Suprapubic skin (tissue), 4 donors: ENCODE results near the gene FCAR. TPM values are rescaled to one million over a fixed set of nuclear protein-coding genes. Genes with fewer than 3 reads are reported as not detected.
"Not testable (repeated sequence)": the region's sequence is repeated elsewhere in the genome, so short reads cannot be mapped to it uniquely, and the experiment has no call there.

Source experiments
- DNase-seq, 2 donors: peaks; one replicate each; pipeline ENCODE4 v3.0.0-alpha.2; 2019; ENCODE audit warnings: low spot score in 2 of 2
- H3K27ac ChIP-seq: fragments of 200-600 bp; sonication (generic); one replicate; pipeline ENCODE4 v1.5.1; 2019
- H3K27me3 ChIP-seq: fragments of 200-600 bp; sonication (generic); one replicate; pipeline ENCODE4 v1.5.1; 2019
- H3K36me3 ChIP-seq: fragments of 200-600 bp; sonication (generic); one replicate; pipeline ENCODE4 v1.5.1; 2019
- H3K4me1 ChIP-seq: fragments of 200-600 bp; sonication (generic); one replicate; pipeline ENCODE4 v1.5.1; 2019
- H3K4me3 ChIP-seq: fragments of 200-600 bp; sonication (generic); one replicate; pipeline ENCODE4 v1.5.1; 2019; ENCODE audit warnings: mild to moderate bottlenecking
- H3K9me3 ChIP-seq: fragments of 200-600 bp; sonication (generic); one replicate; pipeline ENCODE4 v1.5.1; 2019
- EP300 ChIP-seq: sonication (generic); formaldehyde crosslinking; IDR thresholded peaks from one replicate; pipeline ENCODE4 v1.6.1; 2017; ENCODE audit warnings: antibody characterized with exemption
- POLR2A ChIP-seq, 2 donors: fragments of 450-650 bp; IDR thresholded peaks; one replicate each; pipeline ENCODE4 v1.6.1; 2017; ENCODE audit warnings: antibody characterized with exemption in 2 of 2, mild to moderate bottlenecking in 2 of 2, moderate library complexity in 2 of 2
- POLR2AphosphoS5 ChIP-seq, 3 donors: sonication (generic); formaldehyde crosslinking; IDR thresholded peaks; one replicate each; pipeline ENCODE4 v1.6.1; 2017; ENCODE audit warnings: antibody characterized with exemption in 3 of 3
- WGBS: methylation state at CpG from one replicate; pipeline ENCODE4 v1.1.5; 2018; 5-methylcytosine and 5-hydroxymethylcytosine counted together
- total RNA-seq, 4 donors: library from RNA; depleted of rRNA; stranded (reverse); fragments of >200 nt; gene quantifications; one replicate each; pipeline ENCODE4 v1.1.0, GENCODE V29; 2016
- TF ChIP-seq, protein P1 (sequence below), 2 donors: fragments of 200-600 bp in 1 of 2; fragments of 450-650 bp in 1 of 2; sonication (generic) in 1 of 2; IDR thresholded peaks; one replicate each; pipeline ENCODE4 v1.5.1; 2016 to 2019; ENCODE audit warnings: antibody characterized with exemption in 2 of 2, mild to moderate bottlenecking in 1 of 2, moderate library complexity in 1 of 2

Gene FCAR
- total RNA-seq: under 1 TPM in 1 of 4 donors, not detected in 3; 0.87 TPM

- H3K9me3 ChIP-seq: no peaks in the 10 kb centered on the region
- WGBS: 70% methylated on average over 8 of the region's 8 CpGs
- peak in 1 of 2 donors; percentile 50 for DNase-seq
- H3K36me3 ChIP-seq: no peaks in the 10 kb centered on the region
- H3K4me3 ChIP-seq: no peak within 1 kb of the TSS
- TF ChIP-seq EP300 (no peak), POLR2AphosphoS5 (IDR thresholded peaks at IDR 0.05) (no peak), POLR2A (IDR thresholded peaks at IDR 0.05) (no peak)
- TF ChIP-seq, protein P1, sequence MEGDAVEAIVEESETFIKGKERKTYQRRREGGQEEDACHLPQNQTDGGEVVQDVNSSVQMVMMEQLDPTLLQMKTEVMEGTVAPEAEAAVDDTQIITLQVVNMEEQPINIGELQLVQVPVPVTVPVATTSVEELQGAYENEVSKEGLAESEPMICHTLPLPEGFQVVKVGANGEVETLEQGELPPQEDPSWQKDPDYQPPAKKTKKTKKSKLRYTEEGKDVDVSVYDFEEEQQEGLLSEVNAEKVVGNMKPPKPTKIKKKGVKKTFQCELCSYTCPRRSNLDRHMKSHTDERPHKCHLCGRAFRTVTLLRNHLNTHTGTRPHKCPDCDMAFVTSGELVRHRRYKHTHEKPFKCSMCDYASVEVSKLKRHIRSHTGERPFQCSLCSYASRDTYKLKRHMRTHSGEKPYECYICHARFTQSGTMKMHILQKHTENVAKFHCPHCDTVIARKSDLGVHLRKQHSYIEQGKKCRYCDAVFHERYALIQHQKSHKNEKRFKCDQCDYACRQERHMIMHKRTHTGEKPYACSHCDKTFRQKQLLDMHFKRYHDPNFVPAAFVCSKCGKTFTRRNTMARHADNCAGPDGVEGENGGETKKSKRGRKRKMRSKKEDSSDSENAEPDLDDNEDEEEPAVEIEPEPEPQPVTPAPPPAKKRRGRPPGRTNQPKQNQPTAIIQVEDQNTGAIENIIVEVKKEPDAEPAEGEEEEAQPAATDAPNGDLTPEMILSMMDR (IDR thresholded peaks at IDR 0.05): no peak
- no peak within 1 kb of the TSS for H3K27ac ChIP-seq
- no peaks in the 10 kb centered on the region for H3K4me1 ChIP-seq
- no peaks in the 10 kb centered on the region for H3K27me3 ChIP-seq
These were observed at the start of gene FCAR for GRCh38 chr19:54873990-54874389. FCAR (plus strand) TSS chr19:54874235; CDS start chr19:54874290, 55 bp downstream.

DNA sequence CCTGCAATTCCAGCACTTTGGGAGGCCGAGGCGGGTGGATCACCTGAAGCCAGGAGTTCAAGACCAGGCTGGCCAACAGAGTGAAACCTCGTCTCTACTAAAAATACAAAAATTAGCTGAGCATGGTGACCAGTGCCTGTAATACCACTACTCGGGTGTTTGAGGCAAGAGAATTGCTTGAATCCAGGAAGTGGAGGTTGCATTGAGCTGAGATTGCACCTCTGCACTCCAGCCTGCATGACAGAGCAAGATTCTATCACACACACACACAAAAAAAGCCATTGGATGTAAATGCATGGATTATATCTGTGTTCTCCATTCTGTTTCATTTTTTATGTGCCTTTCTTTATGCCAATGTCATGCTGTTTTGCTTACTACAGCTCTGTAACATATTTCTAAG lies 49.6 kb upstream of the FCAR start:
- H3K9me3 ChIP-seq, H3K4me1 ChIP-seq, DNase-seq, H3K36me3 ChIP-seq, H3K4me3 ChIP-seq, H3K27ac ChIP-seq, H3K27me3 ChIP-seq: not testable (repeated sequence)
- WGBS: 69% methylated on average over 4 of the region's 4 CpGs

DNA sequence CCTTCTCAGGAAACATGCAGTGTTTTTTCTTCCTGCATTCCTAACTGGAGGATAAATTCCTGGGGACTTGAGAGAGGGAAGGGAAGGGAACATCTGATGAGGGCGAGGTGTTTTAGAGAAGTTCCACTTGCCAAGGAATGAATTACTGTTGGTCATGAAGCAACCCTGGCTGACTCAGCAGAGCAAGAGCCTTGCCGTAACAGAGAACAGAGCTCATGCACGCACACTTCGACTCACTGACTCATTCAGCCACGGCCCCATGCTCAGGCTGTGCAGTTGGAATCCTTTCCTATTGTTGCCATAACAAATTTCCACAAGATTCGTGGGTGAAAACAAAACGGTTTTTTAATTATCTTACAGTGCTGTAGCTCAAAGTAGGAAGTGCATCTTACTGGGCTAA lies 48.7 kb upstream of the FCAR start:
- not testable (repeated sequence) for H3K4me1 ChIP-seq, H3K4me3 ChIP-seq, H3K27me3 ChIP-seq, DNase-seq, H3K36me3 ChIP-seq, H3K9me3 ChIP-seq, H3K27ac ChIP-seq
- 69% methylated on average over 7 of the region's 7 CpGs for whole genome bisulfite sequencing

DNA sequence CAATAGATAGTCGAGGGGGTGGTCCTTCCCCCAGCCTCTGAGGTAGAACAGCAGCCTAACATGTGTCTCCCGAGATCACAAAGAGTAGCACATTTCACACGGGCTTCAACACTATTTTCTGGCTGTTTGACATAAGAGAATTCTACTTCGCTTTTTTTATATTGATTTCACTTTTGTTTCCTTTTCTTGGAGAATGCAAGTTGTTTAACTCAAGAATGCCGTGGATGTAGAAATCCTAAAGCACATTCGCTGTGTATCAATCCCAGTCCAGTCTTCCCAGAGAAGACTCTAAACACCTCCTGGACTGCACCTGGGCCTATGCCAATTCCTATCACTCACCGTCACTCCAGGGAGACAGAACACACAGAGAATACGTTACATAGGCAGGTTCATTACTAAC lies 46.0 kb upstream of the FCAR start:
- H3K36me3 ChIP-seq, H3K9me3 ChIP-seq, H3K4me1 ChIP-seq, H3K4me3 ChIP-seq, H3K27ac ChIP-seq, DNase-seq, H3K27me3 ChIP-seq: not testable (repeated sequence)
- 76% methylated on average over 8 of the region's 8 CpGs for WGBS

DNA sequence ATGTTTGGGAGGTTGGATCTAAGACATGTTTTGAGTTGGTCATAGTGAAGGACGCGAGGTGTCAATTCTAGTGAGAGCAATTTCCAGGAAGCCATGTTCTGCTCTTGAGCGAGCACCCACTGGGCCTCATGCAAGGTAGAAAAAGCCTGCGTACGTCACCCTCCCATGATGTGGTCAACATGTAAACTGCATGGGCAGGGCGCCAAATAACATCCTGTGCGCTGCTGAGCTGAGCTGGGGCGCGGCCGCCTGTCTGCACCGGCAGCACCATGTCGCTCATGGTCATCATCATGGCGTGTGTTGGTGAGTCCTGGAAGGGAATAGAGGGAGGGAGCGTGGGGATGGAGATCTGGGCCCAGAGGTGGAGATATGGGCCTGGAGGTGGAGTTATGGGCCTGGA lies 41.5 kb upstream of the FCAR start, which contains the start of gene KIR2DS4:
Gene KIR2DS4 (plus strand): TSS at position 181 of the 400 bp plus-strand sequence.
- 93% methylated on average over 12 of the region's 14 CpGs for WGBS
- not testable (repeated sequence) for H3K27ac ChIP-seq, DNase-seq, H3K9me3 ChIP-seq, H3K4me1 ChIP-seq, H3K27me3 ChIP-seq, H3K36me3 ChIP-seq, H3K4me3 ChIP-seq

DNA sequence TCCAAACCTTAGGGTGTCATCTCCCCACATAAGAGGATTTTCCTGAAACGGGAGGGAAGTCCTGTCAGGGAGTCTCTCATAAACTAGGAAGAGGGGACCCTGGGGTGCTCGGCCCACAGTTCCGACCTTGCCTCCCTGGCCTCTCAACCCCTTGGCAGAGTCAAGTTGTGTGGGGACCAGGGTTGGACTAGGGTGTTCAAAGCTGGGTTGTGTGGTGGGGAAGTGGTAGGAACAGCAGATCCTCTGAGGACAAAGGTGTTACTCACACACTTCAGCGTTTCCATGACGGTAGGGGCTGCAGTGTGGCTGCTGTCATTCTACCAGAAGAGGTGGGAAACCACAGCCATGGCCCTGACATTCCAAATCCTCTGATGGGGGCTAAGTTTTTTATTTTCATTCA lies 38.9 kb upstream of the FCAR start:
- not testable (repeated sequence) for H3K4me3 ChIP-seq, H3K4me1 ChIP-seq
- 76% methylated on average over 5 of the region's 5 CpGs for WGBS

DNA sequence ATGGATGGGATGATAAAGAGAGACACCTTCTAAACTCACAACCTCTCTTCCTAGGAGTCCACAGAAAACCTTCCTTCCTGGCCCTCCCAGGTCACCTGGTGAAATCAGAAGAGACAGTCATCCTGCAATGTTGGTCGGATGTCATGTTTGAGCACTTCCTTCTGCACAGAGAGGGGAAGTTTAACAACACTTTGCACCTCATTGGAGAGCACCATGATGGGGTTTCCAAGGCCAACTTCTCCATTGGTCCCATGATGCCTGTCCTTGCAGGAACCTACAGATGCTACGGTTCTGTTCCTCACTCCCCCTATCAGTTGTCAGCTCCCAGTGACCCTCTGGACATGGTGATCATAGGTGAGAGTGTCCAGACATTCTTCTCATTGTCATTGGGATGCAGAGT lies 36.5 kb upstream of the FCAR start:
- H3K27me3 ChIP-seq, H3K4me3 ChIP-seq, H3K4me1 ChIP-seq, H3K9me3 ChIP-seq, H3K36me3 ChIP-seq, DNase-seq, H3K27ac ChIP-seq: not testable (repeated sequence)
- WGBS: 71% methylated on average over 2 of the region's 2 CpGs

More for the DNA sequence above, 38.9 kb upstream of the FCAR start:
- not testable (repeated sequence) for DNase-seq, H3K27ac ChIP-seq, H3K36me3 ChIP-seq, H3K27me3 ChIP-seq, H3K9me3 ChIP-seq

DNA sequence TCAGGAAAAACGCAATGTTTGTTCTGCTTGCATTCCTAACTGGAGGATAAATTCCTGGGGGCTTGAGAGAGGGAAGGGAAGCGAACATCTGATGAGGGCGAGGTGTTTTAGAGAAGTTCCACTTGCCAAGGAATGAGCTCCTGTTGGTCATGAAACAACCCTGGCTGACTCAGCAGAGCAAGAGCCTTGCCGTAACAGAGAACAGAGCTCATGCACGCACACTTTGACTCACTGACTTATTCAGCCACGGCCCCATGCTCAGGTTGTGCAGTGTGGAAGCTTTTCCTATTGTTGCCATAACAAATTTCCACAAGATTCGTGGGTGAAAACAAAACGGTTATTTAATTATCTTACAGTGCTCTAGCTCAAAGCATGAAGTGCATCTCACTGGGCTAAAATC lies 30.9 kb upstream of the FCAR start:
- DNase-seq, H3K27me3 ChIP-seq, H3K4me3 ChIP-seq, H3K36me3 ChIP-seq, H3K9me3 ChIP-seq, H3K4me1 ChIP-seq, H3K27ac ChIP-seq: not testable (repeated sequence)
- 69% methylated on average over 6 of the region's 8 CpGs for WGBS

DNA sequence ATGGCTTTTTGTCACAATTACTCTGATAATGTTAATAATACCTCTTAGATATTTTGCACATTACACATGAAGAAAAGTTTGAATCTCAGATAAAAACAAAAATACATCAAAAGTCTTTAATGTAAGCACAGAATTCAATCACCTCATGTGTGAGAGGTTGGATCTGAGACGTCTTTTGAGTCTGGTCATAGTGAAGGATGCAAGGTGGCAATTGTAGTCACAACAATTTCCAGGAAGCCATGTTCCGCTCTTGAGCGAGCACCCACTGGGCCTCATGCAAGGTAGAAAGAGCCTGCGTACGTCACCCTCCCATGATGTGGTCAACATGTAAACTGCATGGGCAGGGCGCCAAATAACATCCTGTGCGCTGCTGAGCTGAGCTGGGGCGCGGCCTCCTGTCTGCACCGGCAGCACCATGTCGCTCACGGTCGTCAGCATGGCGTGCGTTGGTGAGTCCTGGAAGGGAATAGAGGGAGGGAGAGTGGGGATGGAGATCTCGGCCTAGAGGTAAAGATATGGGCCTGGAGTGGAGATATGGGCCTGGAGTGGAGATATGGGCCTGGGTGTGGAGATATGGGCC lies 23.9 kb upstream of the FCAR start, which contains the start of gene KIR3DL2:
Gene KIR3DL2 (plus strand): TSS at position 383 of the 580 bp plus-strand sequence. CDS start 33 bp downstream, at position 416.
- not testable (repeated sequence) for DNase-seq, H3K9me3 ChIP-seq, H3K27me3 ChIP-seq, H3K4me1 ChIP-seq, H3K4me3 ChIP-seq, H3K27ac ChIP-seq, H3K36me3 ChIP-seq
- 86% methylated on average over 16 of the region's 16 CpGs for WGBS
